HepG2 (cell line): Measurements from ENCODE around the gene INPP4B. TPM values are rescaled to one million over a fixed set of nuclear protein-coding genes. Genes with fewer than 3 reads are reported as not detected.

Source experiments
- ATAC-seq: fragments of 200-7000 bp; cut with Tn5 transposase; 3 replicates; pipeline ENCODE4 v1.9.1; 2020; ENCODE audit warnings: mild to moderate bottlenecking, moderate library complexity
- BruUV-seq: library from RNA; stranded (reverse); fragments of 400-500 nt; replicated peaks from 2 replicates; lab custom pipeline; 2021; lab: Mats Ljungman, UMichigan
- CTCF ChIA-PET: fragments of 300-600 bp; formaldehyde crosslinking; extraction: SDS; loops from one replicate; lab custom pipeline; 2021; ENCODE audit warnings: low total read pairs, inconsistent platforms, low intra/inter-chr PET ratio; lab: Yijun Ruan, JAX
- POLR2A ChIA-PET: fragments of 350-600 bp; sonication (Branson Sonifier 250); formaldehyde crosslinking; loops from one replicate; lab custom pipeline; 2020; ENCODE audit warnings: antibody characterized with exemption, inconsistent platforms; lab: Yijun Ruan, JAX
- DNase-seq: peaks from one replicate; pipeline ENCODE4 v3.0.0-alpha.2; 2015; ENCODE audit warnings: low spot score
- FAIRE-seq: peaks from 3 replicates; lab custom pipeline; 2011; peaks lifted over from hg19 to GRCh38; lab: Jason Lieb, UNC
- H2AFZ ChIP-seq: one replicate; pipeline ENCODE4 v1.6.1; 2011; ENCODE audit warnings: low read length, inconsistent platforms
- H3K27ac ChIP-seq: fragments of 300-600 bp; 3 replicates; pipeline ENCODE4 v1.8.0; 2011; ENCODE audit warnings: mixed run types, mild to moderate bottlenecking, mixed read lengths, low read length, inconsistent platforms; ENCODE audit not compliant: insufficient read depth; ENCODE audit errors: extremely low read length
- H3K27me3 ChIP-seq, 2 experiments: fragments of 200-600 bp in 1 of 2; 2 replicates in 1 of 2; 3 replicates in 1 of 2; pipeline versions ENCODE4 v1.6.0 to v1.8.0; 2011; ENCODE audit warnings: low read length in 2 of 2, mild to moderate bottlenecking in 2 of 2, moderate library complexity in 2 of 2, inconsistent platforms in 1 of 2; ENCODE audit not compliant: insufficient read depth in 2 of 2, control insufficient read depth in 1 of 2
- H3K36me3 ChIP-seq, 2 experiments: fragments of 200-600 bp in 1 of 2; replicated peaks in 1 of 2; 2 replicates in 1 of 2; 3 replicates in 1 of 2; pipeline versions ENCODE4 v1.5.1 to v1.8.0; 2011; ENCODE audit warnings: low read length in 2 of 2, inconsistent platforms in 1 of 2; ENCODE audit not compliant: insufficient read depth in 2 of 2, control insufficient read depth in 1 of 2
- H3K4me1 ChIP-seq: 2 replicates; pipeline ENCODE4 v1.5.1; 2012; ENCODE audit warnings: low read length, inconsistent platforms; ENCODE audit not compliant: insufficient read depth
- H3K4me2 ChIP-seq: 2 replicates; pipeline ENCODE4 v1.6.0; 2011; ENCODE audit warnings: low read depth, low read length, inconsistent platforms
- H3K4me3 ChIP-seq, 3 experiments: fragments of 200-600 bp in 1 of 3; sonication (generic), shearing (Covaris generic) in 1 of 3; replicated peaks in 1 of 3; 2 replicates each; pipeline ENCODE4 v1.5.1; 2011 to 2016; ENCODE audit warnings: low read length in 3 of 3, inconsistent platforms in 2 of 3, low read depth in 2 of 3, mild to moderate bottlenecking in 2 of 3, control low read depth in 1 of 3, mixed read lengths in 1 of 3; ENCODE audit not compliant: insufficient read depth in 1 of 3
- H3K79me2 ChIP-seq: one replicate; pipeline ENCODE4 v1.6.1; 2011; ENCODE audit warnings: low read length, inconsistent platforms; ENCODE audit not compliant: insufficient read depth
- H3K9ac ChIP-seq: 2 replicates; pipeline ENCODE4 v1.6.0; 2011; ENCODE audit warnings: mild to moderate bottlenecking, low read depth, low read length, inconsistent platforms; ENCODE audit not compliant: insufficient read depth
- H3K9me3 ChIP-seq: 2 replicates; pipeline ENCODE4 v1.5.1; 2012; ENCODE audit warnings: mild to moderate bottlenecking, low read length
- H4K20me1 ChIP-seq: 2 replicates; pipeline ENCODE4 v1.6.0; 2011; ENCODE audit warnings: inconsistent platforms, mild to moderate bottlenecking, low read length, moderate library complexity; ENCODE audit not compliant: insufficient read depth
- CEBPG ChIP-seq: IDR thresholded peaks from 2 replicates; pipeline ENCODE4 v1.6.1; 2016
- FOXM1 ChIP-seq: sonication (generic); formaldehyde crosslinking; IDR thresholded peaks from 2 replicates; pipeline ENCODE4 v1.5.0; 2020; ENCODE audit warnings: missing genetic modification reagents
- HIVEP1 ChIP-seq: sonication (generic); formaldehyde crosslinking; IDR thresholded peaks from 2 replicates; pipeline ENCODE4 v1.4.0; 2020; ENCODE audit warnings: mild to moderate bottlenecking, missing genetic modification reagents
- NFIC ChIP-seq: IDR thresholded peaks from 2 replicates; pipeline ENCODE4 v1.6.1; 2012; ENCODE audit warnings: mild to moderate bottlenecking, low read length, inconsistent platforms
- RELA ChIP-seq: sonication (generic); formaldehyde crosslinking; IDR thresholded peaks from 2 replicates; pipeline ENCODE4 v1.4.0; 2020; ENCODE audit warnings: missing genetic modification reagents
- RFX5 ChIP-seq: IDR thresholded peaks from 2 replicates; pipeline ENCODE4 v1.6.1; 2011; ENCODE audit warnings: low read depth, low read length, improper control_type of control experiment
- RFXANK ChIP-seq: IDR thresholded peaks from 2 replicates; pipeline ENCODE4 v1.6.1; 2016
- SCMH1 ChIP-seq: sonication (generic); formaldehyde crosslinking; IDR thresholded peaks from 2 replicates; pipeline ENCODE4 v1.9.0; 2021; ENCODE audit warnings: missing genetic modification reagents, mild to moderate bottlenecking, borderline replicate concordance
- TFAP4 ChIP-seq: sonication (generic); IDR thresholded peaks from 2 replicates; pipeline ENCODE4 v1.6.1; 2016; ENCODE audit warnings: low read depth, borderline replicate concordance
- ZFP36L1 ChIP-seq: sonication (generic); formaldehyde crosslinking; IDR thresholded peaks from 2 replicates; pipeline ENCODE4 v1.8.0; 2022; ENCODE audit warnings: mild to moderate bottlenecking, missing genetic modification reagents, moderate library complexity
- ZNF598 ChIP-seq: sonication (generic); formaldehyde crosslinking; IDR thresholded peaks from 2 replicates; pipeline ENCODE4 v1.5.1; 2020; ENCODE audit warnings: mild to moderate bottlenecking, missing genetic modification reagents, borderline replicate concordance
- in situ Hi-C: cut with HindIII; loops from 2 replicates; pipeline ENCODE4 v1.10.0; 2017; ENCODE audit warnings: low pct_unique_long_range_greater_than_20kb; ENCODE audit not compliant: extremely low pct_ligation_motif_present
- intact Hi-C: fragments of 100-400 bp; cut with micrococcal nuclease; formaldehyde crosslinking; loops from one replicate; pipeline ENCODE4 v1.10.0; 2022; ENCODE audit not compliant: unreplicated experiment
- polyA plus RNA-seq, 8 experiments: library from polyadenylated mRNA; depleted of rRNA in 3 of 8; stranded (reverse) in 7 of 8; unstranded in 1 of 8; fragments of >200 nt; fragmentation: Illumina TruSeq in 4 of 8; extraction: Trizol in 4 of 8; gene quantifications; 2 replicates each; pipeline versions ENCODE4 v1.2.1 to v1.2.3, GENCODE V29; 2011 to 2016; ENCODE audit warnings: low read depth in 4 of 8, missing spikeins in 1 of 8, mixed read lengths in 1 of 8; ENCODE audit not compliant: insufficient read depth in 1 of 8
- total RNA-seq, 5 experiments: library from RNA; depleted of rRNA; stranded (reverse); fragments of >200 nt; fragmentation: Illumina TruSeq; extraction: Trizol; gene quantifications; 2 replicates each; pipeline ENCODE4 v1.2.3, GENCODE V29; 2016; ENCODE audit warnings: low read depth in 1 of 5
- TF ChIP-seq, protein P1 (sequence below): sonication (generic); formaldehyde crosslinking; IDR thresholded peaks from 2 replicates; pipeline ENCODE4 v1.4.0; 2020; ENCODE audit warnings: missing genetic modification reagents
- TF ChIP-seq, protein P2 (sequence below): sonication (generic); formaldehyde crosslinking; IDR thresholded peaks from 2 replicates; pipeline ENCODE4 v1.8.0; 2022; ENCODE audit warnings: mild to moderate bottlenecking, missing genetic modification reagents, moderate library complexity
- TF ChIP-seq, protein P3 (sequence below): IDR thresholded peaks from 2 replicates; pipeline ENCODE4 v1.6.1; 2016; ENCODE audit warnings: missing biosample characterization, missing genetic modification reagents, low read depth

The INPP4B gene
- total and polyA plus RNA-seq, 2 of the 13 experiments (the other 11 are each of a cell fraction or from before 2014, with no cell fraction given), result not detected

- no peak for TF ChIP-seq RFXANK (CRISPR knock-in tag)
- no peak for TF ChIP-seq ZNF598 (CRISPR knock-in tag)
- TF ChIP-seq, protein P1, sequence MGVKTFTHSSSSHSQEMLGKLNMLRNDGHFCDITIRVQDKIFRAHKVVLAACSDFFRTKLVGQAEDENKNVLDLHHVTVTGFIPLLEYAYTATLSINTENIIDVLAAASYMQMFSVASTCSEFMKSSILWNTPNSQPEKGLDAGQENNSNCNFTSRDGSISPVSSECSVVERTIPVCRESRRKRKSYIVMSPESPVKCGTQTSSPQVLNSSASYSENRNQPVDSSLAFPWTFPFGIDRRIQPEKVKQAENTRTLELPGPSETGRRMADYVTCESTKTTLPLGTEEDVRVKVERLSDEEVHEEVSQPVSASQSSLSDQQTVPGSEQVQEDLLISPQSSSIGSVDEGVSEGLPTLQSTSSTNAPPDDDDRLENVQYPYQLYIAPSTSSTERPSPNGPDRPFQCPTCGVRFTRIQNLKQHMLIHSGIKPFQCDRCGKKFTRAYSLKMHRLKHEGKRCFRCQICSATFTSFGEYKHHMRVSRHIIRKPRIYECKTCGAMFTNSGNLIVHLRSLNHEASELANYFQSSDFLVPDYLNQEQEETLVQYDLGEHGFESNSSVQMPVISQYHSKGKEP (CRISPR knock-in tag), result no peak
- TF ChIP-seq NFIC, result no peak
- TF ChIP-seq, protein P2, sequence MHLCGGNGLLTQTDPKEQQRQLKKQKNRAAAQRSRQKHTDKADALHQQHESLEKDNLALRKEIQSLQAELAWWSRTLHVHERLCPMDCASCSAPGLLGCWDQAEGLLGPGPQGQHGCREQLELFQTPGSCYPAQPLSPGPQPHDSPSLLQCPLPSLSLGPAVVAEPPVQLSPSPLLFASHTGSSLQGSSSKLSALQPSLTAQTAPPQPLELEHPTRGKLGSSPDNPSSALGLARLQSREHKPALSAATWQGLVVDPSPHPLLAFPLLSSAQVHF (CRISPR knock-in tag), result no peak
- TF ChIP-seq HIVEP1 (CRISPR knock-in tag), result no peak
- no peak for TF ChIP-seq ZFP36L1 (CRISPR knock-in tag)
- no peak for TF ChIP-seq CEBPG (CRISPR knock-in tag)
- TF ChIP-seq RFX5, result no peak
These were observed 145.1 kb downstream of the INPP4B start (continued) for GRCh38 chr4:142701017-142701416.

- Histone ChIP-seq H2AFZ (no peak overlapping the region), H3K9ac (no peak overlapping the region), H3K9me3 (peaks cover 13% of the 10 kb centered on the region), H3K27me3 (no peaks in the 10 kb centered on the region), H3K36me3 (no peaks in the 10 kb centered on the region), H3K4me1 (no peaks in the 10 kb centered on the region), H3K27ac (no peak overlapping the region), H4K20me1 (no peaks in the 10 kb centered on the region), H3K4me2 (no peak overlapping the region), H3K4me3 (no peak overlapping the region), H3K79me2 (no peaks in the 10 kb centered on the region)
- no peak for FAIRE-seq
- in situ Hi-C loops (no loop called here), intact Hi-C loops (no loop called here)
- CTCF ChIA-PET, result no interaction called here
- BruUV-seq, result no TSS peak
- TF ChIP-seq SCMH1 (CRISPR knock-in tag) (no peak), FOXM1 (CRISPR knock-in tag) (no peak), TFAP4 (no peak), RELA (CRISPR knock-in tag) (no peak)
- TF ChIP-seq, protein P3, sequence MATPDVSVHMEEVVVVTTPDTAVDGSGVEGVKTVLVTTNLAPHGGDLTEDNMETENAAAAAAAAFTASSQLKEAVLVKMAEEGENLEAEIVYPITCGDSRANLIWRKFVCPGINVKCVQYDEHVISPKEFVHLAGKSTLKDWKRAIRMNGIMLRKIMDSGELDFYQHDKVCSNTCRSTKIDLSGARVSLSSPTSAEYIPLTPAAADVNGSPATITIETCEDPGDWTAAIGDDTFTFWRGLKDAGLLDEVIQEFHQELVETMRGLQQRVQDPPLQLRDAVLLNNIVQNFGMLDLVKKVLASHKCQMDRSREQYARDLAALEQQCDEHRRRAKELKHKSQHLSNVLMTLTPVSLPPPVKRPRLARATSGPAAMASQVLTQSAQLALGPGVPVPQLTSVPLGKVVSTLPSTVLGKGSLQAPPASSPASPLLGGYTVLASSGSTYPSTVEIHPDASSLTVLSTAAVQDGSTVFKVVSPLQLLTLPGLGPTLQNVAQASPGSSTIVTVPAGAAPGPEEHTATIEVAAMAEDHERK (CRISPR knock-in tag), result no peak
- DNase-seq, result no peak
- ATAC-seq, result no peak
- POLR2A ChIA-PET, result no interaction called here
These were observed 145.6 kb downstream of the INPP4B start for GRCh38 chr4:142700531-142700930.
